Inferior parietal cortex (tissue), 1 donor: Measurements from ENCODE around the gene RLF.

ENCODE experiments used
- DNase-seq: peaks from one replicate; pipeline ENCODE4 v3.0.0-alpha.2; 2016; ENCODE audit errors: extremely low spot score

Gene RLF

GRCh38 chr1:40161125-40161887 is at the start of gene RLF:
RLF (plus strand) TSS chr1:40161387; CDS start chr1:40161400, 13 bp downstream.
- peak; percentile 96 for DNase-seq

DNA sequence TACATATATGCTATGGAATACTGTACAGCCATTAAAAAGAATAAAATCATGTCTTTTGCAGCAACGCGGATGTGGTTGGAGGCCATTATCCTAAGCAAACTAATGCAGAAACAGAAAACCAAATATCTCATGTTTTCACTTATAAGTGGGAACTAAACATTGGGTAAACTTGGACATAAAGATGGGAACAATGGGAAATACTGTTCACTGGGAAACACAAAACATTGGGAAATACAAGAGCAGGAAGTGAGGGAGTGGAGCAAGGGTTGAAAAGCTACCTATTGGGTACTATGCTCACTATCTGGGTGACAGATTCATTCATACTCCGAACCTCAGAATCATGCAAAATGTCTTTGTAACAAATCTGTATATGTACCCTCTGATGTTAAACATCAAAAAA is 46.8 kb upstream of the RLF start:
- no peak for DNase-seq

DNA sequence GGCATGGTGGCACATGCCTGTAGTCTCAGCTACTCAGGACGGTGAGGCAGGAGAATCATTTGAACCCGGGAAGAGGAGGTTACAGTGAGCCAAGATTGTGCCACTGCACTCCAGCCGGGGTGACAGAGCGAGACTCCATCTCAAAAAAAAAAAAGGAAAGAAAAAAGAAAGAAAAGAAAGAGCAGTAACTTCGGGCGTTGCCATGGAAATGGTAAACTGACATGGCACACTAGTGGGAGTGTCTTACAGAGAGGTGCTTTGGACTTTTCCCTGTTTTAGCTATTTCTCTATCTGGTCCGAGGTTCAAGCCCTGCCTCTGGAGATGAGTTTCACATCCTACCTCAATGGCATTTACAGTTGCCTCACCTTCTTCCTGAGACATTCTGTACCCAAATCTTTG is 41.1 kb upstream of the RLF start:
- DNase-seq, result no peak

- no peak for DNase-seq
These were observed 38.3 kb upstream of the RLF start for GRCh38 chr1:40122855-40123254.

GRCh38 chr1:40130892-40131291 is 30.3 kb upstream of the RLF start:
- DNase-seq, result no peak

- DNase-seq, result no peak
These were observed 28.5 kb upstream of the RLF start for GRCh38 chr1:40132383-40133311.

GRCh38 chr1:40133312-40133665 is 27.9 kb upstream of the RLF start:
- DNase-seq, result no peak

DNA sequence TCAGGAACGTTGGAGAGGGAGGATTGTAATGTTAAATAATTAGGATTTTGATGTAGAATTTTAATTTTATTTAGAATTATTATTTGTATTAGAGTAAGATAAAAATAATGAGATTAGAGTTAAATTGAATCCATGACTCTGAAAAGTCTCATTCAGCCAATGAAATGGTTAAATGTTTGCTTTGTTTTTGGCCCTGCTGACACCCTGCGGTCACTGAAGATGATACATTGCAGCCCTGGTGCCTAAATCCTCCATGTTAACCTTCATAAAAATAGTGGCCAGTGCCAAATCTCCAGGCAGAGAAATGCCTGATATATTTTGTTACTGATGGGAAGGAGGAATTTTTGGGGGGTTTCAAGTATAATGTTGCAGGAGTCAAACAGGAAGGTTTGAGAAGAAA is 27.3 kb upstream of the RLF start:
- DNase-seq, result no peak

DNA sequence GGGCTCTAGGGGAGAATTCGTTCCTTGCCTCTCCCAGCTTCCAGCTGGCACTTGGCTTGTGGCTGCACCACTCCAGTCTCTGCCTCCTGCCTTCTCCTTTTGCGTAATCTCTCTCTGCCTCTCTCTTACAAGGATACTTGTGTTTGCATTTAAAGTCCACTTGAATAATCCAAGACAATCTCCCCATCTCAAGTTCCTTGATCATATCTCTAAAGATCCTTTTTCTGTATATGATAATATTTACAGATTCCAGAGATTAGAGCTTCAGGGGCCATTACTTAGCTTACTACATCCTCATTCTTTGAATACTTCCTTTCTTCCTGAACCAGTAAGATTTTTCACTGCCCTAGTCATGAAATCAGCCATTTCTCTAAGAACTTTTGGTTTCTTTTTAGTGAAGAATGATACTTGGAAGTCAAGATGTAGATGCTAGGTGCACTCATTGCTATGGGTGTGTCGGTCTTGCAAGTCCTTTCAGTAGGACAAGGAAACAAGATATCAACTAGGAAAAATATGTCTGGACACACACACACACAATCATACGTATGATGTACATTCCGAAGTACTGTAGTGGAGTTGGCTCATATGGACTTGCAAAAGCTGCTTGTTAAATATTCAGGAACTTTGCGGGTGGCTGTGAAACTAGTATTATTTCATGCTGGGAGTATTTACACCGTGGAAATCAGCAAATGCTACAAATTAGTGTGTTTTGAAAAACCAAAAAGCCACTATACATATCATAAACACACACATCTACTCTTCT is 20.8 kb upstream of the RLF start:
- no peak for DNase-seq

- no peak for DNase-seq
These were observed 19.2 kb upstream of the RLF start for GRCh38 chr1:40141878-40142535.

DNA sequence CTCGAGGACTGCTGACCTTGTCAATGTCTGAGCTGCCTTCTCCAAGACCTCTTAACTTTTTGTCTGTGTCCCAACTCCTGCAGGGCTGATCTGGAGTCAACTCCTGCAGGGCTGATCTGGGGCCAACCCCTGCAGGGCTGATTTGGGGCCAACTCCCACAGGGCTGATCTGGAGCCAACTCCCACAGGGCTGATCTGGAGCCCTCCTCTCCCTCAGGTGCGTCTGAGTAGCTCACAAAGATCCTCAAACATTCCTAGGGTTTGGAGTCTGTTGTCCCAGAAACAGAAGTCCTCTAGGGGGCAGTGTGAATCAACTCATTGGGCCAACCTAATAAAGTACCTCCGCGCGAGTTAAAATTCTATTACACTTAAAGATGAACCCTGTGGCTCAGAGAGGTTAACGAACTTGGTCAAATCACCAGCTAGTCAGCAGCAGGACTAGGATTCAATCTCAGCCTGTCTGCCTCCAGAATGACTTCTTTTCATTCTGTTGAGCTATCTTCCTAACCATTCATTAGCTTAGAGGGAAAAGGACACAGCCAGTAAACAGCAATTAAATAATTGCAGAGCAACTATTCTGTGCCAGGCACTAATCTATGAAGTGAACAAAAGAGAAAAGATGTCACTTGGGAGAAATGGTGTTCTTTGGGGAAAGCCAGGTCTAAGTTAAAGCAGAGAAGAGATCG is 17.2 kb upstream of the RLF start:
- peak; percentile 85 for DNase-seq

GRCh38 chr1:40151457-40152079 is 9.6 kb upstream of the RLF start:
- DNase-seq, result no peak

DNA sequence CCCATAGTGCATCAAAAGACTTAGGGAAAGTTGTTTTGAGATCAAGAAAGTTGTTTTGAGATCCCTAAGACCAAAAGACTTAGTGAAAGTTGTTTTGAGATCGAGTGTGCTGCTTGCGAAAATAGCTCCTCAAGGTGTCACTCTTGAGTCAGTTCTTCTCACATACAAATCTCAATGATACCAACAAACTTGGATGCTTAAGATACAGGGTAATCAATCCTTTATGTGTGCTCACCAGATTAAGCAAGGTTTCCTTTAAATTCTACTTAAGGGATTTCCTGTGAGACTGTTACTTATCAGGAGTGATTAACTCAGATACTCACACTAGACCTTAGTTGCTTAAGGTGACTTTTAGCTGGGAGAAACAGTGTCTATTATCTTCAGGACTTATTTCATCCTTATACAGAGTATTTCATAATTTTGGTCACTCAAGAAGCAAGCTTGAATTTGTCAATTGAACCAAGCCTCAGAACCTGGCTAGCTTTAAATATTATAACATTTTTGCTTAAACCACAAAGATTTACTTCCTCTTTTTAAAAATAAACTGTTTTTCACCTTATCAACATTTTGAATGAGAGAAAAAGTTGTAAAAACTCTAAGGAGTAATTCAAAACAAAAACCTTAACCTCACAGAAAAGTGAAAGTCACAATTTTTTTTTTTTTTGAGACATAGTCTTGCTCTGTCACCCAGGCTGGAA is 8.0 kb upstream of the RLF start:
- DNase-seq, result peak; percentile 74

DNA sequence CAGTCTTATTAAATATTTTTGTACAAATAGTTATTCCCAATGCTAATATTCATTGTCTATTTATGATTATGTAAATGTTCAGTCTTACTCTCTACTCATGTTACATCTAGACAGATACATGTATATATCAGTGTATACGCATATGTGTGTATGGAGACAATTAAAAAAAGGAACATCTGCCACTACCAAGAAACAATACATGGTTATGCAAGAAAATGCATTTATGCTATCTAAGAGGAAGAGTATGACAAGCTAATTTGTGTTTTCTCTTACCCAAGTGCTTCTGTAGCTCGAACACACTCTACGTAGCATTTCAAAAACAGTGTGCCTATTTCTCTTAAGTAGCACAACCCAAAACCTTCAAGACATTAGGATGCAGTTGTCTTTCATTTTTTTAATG is 6.1 kb upstream of the RLF start:
- no peak for DNase-seq

DNA sequence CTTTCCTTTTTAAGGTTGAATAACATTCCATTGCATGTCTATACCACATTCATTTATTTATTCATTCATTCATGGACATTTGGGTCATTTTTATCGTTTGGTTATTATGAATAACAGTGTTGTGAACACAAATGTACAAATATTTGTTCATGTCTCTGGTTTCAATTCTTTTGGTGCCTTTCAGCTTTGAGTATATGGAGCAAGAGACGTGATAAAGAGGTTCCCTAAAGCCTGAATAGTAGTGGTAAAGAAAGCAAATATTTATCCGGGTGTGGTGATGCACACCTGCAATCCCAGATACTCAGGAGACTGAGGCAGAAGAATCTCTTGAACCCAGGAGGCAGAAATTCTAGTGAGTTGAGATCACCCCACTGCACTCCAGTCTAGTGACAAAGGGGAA is 5.3 kb upstream of the RLF start:
- no peak for DNase-seq

GRCh38 chr1:40160806-40161124 is 422 bp upstream of the RLF start:
- DNase-seq, result no peak

DNA sequence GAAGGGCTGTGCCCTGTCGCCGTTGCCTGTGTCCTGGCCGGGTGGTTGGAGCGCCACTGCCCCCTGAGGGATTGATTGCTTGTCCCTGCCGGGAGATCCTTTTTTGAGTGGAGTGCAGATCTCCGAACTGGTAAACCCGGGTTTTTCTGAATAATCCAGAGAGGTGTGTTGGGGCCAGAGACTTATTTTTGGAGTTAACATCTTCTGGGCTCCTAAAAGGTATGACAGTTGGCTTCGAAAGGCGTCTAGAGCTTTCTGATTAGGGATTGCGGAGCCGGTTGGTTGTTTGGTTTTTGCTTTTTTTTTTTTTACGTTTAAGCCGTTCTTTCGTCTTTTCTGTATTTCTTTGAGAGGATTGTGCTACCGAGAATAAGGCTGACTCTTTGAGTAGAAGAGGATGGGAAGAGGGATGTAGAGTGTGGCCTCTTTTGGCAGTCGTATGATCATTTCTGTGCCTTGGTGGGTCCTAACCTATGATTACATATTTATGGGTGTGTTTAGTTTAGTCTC is 756 bp downstream of the RLF start:
- peak; percentile 21 for DNase-seq

- DNase-seq, result no peak
These were observed 1.7 kb downstream of the RLF start for GRCh38 chr1:40162753-40163441.

- no peak for DNase-seq
These were observed 6.1 kb downstream of the RLF start for GRCh38 chr1:40167317-40167716.
